HG03095 (cell line): ENCODE measurements around the gene CAB39L.

ENCODE experiments used
- ATAC-seq: cut with Tn5 transposase; IDR thresholded peaks from one replicate; pipeline ENCODE4 v1.9.1; 2021; ENCODE audit warnings: moderate library complexity; ENCODE audit not compliant: unreplicated experiment

CAB39L gene

DNA sequence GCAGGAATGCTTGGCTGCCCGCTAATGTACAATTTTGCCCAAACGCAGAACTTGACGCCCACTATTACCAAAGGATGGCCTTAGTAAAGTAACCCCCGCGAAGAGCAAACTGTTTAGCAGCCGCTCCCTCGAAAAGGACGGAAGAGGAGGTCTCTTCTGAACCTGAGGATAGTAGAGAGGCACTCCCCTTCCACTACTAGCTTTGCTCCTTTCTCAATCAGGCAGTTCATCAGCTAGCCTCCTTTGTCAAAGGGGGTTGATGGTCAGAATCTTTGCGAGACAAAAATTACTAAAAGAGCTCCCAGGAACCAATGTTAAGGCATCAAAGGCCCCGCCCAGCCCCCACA, 534 bp downstream of the CAB39L start:
- ATAC-seq, result no peak

DNA sequence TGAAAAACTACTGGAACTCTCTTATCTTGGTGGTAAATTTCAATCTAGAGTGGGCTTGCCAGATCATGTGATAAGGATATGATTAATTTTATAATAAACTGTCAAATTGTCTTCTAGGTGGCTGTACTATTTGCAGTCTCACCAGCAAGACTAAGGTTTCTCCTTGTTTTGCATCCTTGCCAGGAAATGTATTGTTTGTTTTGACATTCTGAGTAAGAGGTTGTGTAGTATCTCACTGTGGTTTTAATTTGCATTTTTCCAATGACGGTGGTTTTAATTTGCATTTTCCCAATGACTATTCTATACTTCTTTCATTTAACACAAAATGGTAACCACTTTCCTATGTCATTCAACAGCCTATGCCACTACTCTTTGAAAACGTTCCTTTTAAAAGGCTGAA, 2.0 kb downstream of the CAB39L start:
- ATAC-seq, result no peak

DNA sequence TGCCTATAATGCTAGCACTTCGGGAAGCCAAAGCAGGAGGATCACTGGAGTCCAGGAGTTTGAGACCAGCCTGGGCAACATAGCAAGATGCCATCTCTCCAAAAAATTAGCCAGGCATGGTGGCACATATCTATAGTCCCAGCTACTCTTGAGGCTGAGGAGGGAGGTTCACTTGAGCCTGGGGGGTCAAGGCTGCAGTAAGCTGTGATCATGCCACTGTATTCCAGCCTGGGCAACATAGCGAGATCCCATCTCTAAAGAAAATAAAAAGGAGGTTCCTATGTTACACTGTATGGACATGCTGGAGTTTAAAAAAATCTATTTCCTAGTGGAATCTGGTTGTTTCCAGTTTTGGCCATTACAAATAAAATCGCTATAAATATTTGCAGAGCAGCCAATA, 2.6 kb downstream of the CAB39L start:
- ATAC-seq, result no peak

DNA sequence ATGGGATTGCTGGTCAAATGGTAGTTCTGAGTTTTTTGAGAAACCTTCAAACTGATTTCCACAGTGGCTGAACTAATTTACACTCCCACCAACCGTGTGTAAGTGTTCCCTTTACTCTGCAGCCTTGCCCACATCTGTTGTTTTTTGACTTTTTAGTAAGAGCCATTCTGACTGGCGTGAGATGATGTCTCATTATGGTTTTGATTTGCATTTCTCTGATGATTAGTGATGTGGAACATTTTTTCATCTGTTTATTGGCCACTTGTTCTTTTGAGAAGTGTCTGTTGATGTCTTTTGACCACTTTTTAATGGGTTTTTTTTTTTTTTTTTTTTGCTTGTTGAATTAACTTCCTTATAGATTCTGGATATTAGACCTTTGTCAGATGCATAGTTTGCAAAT, 4.3 kb downstream of the CAB39L start:
- no peak for ATAC-seq

DNA sequence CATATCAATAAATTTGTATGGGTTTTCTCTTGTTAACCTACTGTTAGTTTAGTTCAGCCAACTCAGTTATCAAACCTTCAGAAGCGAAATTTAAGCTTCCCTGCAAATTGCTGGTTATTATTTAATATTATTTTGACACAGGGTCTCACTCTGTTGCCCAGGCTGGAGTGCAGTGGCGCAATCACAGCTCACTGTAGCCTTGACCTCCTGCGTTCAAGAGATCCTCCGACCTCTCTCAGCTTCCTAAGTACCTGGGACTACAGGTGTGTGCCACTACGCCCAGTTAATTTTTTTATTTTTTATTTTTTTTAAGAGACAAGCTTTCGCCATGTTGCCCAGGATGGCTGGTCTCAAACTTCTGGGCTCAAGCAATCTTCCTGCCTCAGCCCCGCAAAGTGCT, 6.2 kb downstream of the CAB39L start:
- ATAC-seq, result no peak

DNA sequence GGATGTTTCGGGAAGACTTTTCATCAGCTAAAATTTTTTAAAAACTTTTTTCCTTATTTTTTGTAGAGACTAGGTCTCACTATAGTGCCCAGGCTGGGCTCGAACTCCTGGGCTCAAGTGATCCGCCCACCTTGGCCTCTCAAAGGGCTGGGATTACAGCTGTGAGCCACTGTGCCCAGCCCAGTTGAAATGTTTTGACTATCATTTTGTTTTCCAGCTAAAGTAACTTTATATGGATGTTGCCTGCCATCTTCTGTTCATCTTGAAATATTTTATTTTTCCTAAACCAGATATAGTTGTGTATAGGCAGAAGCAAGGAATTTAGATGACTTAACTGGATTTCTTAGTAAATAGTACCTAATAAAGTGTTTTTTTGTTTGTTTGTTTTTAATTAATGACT, 7.0 kb downstream of the CAB39L start:
- ATAC-seq, result no peak

DNA sequence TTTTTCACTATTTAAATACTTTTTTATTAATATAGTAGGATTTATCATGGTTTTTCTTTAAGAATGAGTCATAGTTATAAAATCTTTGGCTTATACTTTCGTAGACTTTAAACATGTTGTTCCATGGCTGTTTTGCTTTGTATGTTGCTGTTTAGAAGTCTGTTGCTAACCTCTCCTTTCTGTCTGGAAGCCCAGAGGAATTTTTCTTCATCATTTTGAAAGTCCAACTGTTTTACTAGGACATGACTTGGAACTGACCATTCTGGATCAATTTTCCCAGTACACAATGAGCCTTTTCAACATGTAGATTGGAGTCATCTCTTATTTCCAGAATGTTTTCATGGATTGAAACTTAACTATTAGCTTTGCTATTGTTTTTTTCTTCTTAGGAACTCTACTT, 7.9 kb downstream of the CAB39L start:
- ATAC-seq, result no peak

DNA sequence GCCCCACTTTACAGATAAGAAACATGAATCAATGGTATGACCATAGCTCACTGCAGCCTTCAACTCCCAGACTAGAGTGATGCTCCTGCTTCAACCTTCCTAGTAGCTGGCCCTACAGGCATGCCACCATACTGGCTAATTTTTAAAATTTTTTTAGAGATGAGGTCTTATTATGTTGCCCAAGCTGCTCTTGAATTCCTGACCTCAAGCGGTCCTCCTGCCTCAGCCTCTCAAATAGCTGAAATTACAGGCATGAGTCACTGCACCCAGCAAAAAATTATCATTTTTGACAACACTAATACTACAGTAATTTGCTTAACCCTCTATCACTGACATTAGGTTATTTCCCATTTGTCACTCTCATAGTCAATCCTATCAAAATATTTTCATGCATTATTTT, 14.7 kb downstream of the CAB39L start:
- no peak for ATAC-seq

DNA sequence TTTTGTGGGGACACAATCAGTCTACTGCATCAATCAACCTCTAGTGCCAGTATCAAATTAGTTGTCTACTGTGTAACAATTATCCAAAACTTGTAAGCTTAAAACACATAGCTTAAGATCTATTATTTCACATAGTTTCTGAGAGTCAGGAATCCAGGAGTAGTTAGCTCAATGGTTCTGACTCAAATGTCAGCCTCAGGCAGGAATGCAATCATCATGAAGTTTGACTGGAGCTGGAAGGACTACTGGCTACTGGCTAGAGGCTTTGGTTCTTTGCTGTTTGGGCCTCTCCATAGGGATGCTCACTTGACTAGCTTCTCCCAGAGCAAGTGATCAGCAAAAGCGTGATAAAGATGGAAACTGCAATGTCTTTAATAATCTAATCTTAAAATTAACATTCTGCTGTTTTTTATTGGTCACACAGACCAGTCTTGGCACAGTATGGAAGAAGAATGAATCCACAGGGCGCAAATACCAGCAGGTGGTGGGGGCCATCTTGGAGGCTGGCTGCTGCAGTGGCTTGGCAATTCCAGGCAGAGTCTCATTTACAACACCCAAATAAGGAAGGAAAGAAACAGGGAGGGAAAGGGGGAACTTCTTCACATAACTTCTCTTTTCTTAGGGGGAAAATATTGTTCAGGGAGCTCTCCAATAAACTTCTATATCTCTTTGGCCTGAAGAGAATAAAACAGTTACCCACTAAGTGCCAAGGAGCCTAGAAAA, 15.7 kb downstream of the CAB39L start:
- no peak for ATAC-seq

DNA sequence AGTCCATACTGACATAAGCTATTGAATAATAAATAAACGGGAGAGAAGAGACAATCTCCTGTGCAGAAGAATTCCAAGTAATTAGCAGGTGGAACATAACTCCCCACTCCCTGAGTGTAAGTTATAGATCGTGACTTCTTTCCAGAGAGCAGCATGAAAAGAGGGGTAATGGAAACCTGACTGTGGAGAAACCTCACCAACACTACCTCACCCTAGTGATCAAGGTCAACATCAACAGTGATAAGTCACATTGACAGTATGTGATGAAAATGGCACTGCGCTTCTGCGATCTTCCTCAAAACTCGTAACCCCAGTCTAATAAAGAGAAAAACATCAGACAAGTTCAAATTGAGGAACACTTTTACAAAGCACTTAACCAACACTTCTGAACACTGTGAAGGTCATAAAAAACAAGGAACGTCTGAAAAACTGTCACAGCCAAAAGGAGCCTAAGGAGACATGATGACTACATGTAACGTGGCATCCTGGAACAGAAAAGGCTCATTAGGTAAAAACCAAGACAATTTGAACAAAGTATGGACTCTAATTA, 19.8 kb downstream of the CAB39L start:
- no peak for ATAC-seq

DNA sequence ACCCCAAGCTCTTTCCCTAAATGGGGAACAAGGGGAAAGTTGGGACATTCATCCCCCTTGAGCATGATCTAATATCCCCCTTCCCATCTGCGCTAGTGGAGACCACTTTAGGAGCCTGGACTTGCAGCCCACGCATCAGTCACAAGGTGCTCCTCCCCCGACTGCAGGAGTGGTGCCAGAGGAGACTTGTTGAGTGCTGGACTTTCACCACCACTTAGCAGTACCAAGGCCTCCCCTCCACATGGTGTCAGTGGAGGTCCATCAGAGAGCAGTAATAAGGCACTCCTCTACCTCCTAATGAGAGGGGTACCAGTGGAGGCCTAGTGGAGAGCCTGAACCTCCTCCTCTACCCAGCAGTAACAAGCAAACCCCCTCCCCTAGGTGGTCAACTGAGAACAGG, 22.5 kb downstream of the CAB39L start:
- ATAC-seq, result peak; percentile 82

DNA sequence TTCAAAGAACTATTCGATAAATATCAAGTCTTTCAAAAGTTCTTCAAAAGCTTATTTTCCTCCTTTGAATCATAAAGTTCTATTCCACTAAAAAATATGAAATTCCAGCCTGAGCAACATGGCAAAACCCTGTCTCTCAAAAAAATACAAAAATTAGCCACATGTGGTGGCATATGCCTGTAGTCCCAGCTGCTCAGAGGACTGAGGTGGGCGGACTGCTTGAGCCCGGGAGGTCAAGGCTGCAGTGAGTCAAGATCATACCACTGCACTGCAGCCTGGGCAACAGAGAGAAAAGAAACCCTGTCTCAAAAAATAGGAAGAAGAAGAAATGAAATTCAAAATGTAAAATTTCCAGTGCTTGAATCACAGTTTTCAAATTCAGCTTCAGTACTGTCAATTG, 24.6 kb downstream of the CAB39L start:
- no peak for ATAC-seq

DNA sequence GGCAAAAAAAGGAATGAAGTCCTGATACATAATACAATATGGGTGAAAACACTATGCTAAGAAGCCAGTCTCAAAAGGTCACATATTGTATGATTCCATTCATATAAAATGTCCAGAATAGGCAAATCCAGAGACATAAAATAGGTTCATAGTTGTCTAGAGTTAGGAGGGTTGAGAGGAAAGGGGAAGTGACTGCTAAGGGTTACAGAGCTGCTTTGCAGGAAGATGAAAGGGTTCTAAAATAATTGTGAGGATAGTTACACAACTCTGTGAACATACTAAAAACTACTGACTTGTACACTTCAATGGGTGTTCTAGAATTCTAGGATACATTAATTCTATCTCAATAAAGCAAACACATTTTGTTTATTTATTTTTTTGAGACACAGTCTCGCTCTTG, 25.7 kb downstream of the CAB39L start:
- no peak for ATAC-seq

DNA sequence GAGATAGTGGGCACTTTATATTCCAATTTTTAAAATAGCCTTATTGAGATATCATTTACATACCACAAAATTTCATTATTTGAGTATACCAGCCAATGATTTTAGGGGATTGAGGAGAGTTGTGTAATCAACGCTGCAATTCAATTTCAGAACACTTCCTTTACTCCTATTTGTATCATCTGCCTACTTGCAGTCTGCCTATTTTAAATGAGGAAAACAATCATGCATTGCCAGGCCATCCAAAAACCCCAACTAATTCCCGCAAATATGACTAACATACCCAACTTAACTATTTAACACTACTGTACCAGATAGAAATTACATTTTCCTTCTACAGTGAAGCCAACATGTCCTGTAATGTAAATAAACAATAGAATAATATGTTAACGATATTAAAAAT, 26.7 kb downstream of the CAB39L start:
- ATAC-seq, result no peak

DNA sequence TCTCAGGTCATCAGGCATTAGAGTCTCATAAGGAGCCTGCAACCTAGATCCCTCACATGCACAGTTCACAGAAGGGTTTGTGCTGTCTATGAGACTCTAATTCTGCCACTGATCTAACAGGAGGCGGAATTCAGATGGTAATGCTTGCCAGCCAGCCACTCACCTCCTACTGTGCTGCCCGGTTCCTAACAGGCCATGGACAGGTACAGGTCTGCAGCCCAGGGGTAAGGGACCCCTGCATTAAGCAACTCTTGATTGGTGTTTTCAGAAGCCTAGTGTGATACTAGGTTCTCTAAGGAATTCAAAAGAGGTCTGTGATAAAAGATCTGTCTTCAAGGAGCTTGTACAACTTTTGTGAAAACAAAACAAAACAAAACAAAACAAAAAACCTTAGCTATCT, 31.1 kb downstream of the CAB39L start:
- ATAC-seq, result no peak

DNA sequence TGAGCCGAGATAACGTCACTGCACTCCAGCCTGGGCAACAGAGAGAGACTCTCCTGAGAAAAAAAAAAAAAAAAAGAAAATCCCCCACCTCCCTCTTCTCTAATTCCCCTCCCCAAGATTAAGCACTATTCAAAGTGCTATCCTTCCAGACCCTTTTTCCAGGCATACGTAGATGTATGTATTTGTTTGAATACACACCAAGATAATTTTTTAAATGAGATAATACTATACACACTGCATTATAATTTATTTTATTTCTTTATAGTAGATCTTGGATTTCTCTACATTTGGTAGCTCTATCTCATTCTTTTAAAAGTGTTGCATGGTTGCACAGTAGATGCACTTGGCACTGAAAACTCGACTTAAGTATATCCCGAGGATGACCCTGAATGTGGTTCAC, 32.5 kb downstream of the CAB39L start:
- ATAC-seq, result no peak

DNA sequence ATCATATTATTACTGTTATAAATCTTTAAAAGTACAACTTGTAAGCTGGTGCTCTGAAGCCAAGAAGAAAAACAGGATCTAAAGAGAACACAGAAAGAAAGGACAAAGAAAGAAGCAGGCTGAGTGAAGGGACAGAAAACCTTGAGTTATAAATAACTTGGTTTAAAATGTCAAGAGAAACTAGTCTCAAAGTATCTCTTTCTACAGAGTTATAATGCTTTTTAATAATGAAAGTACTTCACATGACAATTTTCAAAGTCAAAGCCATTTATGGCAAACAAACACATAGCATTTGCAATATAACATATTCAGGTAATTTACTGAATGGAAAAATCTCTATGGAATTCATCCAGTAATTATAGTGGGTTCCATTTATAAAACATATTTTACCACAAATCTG, 33.4 kb downstream of the CAB39L start:
- ATAC-seq, result no peak

DNA sequence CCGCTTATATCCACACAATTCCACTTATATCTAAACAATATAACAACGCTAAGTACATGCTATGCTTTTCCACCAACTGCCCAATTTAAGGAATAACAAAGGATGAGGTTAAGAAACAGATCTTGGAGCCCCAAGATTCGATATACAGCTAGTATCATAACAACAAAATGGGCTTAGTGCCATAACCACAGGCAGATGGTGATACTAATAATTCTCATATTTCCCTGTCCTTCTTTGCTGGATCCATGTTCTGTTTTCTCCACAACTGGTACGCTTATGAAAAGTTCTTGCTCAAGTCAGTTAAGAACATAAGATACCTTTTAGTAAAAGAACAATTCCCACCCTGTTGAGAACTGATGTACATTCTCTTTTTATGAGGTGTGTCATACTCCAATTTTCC, 33.9 kb downstream of the CAB39L start:
- no peak for ATAC-seq

DNA sequence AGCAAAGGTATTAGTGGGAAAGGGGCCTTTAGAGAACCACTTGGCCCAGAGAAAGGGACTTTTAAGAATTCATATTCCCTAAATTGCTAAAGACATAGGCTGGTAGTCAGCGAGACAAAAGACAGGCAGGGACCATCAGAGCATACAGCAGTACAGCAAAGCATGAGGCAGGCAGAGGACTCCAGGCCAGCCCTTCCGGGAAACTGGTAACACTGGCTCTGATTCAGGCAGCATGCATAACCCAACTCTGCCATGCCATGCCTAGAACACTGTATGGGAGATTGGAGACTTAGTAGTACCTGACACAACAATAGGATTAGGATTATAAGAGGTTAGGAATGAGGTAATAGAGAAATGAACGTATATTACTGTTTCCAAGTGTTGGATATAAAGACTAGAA, 34.9 kb downstream of the CAB39L start:
- ATAC-seq, result no peak

DNA sequence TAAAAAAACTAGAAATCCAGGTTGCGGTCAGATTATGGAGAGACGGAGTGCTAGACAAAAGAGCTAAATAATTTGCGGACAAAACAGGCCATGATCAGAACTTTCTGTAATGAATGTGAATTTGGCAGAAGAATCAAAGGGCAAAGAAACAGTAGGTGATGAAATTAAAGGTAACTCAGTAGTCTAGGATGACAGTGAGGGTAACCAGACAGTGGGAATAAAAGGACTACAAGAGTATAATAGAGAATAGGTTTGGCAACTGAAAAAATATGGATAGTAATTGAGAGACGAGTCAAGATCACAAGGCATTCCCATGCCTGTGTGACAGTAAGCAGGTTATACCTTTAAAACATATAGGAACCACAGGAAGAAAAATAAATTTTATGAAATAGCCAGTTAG, 35.9 kb downstream of the CAB39L start:
- ATAC-seq, result no peak

DNA sequence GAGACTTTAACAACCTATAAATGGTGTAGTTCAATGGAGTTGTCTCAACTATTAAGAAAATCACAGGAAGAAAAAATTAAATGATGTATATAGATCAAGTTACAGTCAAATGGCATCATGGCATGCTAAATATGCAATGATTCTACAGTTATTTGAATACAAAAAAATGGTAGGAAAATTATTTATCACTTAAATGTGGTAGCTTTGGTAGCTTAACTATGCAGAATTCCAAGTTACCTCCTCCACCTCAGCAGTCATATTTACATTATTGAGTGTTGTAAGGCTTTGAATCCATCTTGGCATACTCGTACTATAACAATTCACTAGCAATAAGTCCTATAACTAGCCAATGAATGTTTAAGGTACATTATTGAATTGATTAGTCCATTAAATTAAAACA, 36.8 kb downstream of the CAB39L start:
- ATAC-seq, result no peak

DNA sequence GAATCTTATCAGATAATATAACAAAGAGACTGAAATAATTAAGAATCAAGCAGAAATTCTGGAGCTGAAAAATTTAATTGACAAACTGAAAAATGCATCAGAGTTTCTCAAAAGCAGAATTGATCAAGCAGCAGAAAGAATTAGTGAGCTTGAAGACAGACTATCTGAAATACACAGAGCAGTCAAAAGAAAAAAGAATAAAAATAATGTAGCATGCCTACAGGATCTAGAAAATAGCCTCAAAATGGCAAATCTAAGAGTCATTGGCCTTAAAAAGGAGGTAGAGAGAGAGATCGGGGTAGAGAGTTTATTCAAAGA, 39.2 kb downstream of the CAB39L start:
- no peak for ATAC-seq

DNA sequence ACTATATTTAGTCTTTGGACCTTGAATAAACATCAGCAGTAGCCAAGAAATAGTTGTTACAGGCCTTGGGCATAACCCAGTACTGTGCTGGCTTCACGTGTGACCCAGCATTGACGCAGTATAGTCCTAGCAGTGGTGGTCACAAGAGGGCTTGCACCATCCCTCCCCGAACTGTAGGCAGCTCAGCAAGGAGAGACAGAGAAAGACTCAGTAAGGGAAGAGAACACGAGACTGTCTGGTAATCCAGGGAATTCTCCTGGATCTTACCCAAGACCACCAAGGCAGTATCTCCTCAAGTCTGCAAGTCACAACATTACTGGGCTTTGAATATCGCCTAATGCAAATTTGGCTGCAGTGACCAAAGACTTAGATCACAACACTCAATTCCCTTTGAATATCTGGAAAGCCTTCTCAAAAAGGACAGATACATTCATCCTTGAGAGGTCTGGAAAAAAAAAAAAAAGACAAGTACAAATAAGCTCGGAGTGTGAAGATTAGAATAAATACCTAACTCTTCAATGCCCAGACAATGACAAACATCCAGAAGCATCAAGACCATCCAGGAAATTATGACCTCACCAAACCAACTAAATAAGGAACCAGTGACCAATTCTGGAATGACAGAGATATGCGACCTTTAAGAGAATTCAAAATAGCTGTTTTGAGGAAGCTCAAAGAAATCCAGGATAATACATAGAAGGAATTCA, 39.7 kb downstream of the CAB39L start:
- no peak for ATAC-seq
